ENCODE measurements around the gene SNAP23.

DNA sequence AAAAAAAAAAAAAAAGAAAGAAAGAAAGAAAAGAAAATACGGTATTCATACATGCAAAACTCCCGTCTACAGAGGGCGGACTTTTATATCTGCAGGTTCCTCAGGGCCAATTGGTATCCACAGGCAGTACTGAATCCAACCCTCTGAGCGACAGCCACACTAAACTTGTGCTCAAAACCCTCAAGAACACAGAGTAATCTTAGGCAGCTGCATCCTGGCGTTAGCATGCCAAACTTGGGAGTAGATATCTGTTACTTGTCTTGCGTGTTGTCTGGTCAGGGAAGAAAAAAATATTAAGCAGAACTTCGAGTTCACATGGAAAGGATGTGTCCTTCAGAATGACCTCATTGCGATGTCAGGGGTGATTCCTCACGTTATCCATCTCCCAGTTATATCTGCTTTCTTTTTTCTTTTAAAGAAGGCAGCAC is 12.8 kb downstream of the SNAP23 start:
- TF ChIP-seq, protein P1, sequence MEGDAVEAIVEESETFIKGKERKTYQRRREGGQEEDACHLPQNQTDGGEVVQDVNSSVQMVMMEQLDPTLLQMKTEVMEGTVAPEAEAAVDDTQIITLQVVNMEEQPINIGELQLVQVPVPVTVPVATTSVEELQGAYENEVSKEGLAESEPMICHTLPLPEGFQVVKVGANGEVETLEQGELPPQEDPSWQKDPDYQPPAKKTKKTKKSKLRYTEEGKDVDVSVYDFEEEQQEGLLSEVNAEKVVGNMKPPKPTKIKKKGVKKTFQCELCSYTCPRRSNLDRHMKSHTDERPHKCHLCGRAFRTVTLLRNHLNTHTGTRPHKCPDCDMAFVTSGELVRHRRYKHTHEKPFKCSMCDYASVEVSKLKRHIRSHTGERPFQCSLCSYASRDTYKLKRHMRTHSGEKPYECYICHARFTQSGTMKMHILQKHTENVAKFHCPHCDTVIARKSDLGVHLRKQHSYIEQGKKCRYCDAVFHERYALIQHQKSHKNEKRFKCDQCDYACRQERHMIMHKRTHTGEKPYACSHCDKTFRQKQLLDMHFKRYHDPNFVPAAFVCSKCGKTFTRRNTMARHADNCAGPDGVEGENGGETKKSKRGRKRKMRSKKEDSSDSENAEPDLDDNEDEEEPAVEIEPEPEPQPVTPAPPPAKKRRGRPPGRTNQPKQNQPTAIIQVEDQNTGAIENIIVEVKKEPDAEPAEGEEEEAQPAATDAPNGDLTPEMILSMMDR (IDR thresholded peaks at IDR 0.05), result no peak
- no peak for TF ChIP-seq POLR2AphosphoS5 (IDR thresholded peaks at IDR 0.05)
